ENCODE measurements around the gene KLK13.

KLK13 gene

GRCh38 chr19:51018745-51019543 is 45.9 kb downstream of the KLK13 start:
- peak; percentile 39 for DNase-seq

GRCh38 chr19:51016798-51017683 is 47.9 kb downstream of the KLK13 start:
- peak; percentile 71 for DNase-seq

GRCh38 chr19:51015691-51016267 is 49.1 kb downstream of the KLK13 start:
- no peak for DNase-seq

- no peak for DNase-seq
These were observed 50.6 kb downstream of the KLK13 start for GRCh38 chr19:51014242-51014641.

GRCh38 chr19:51012661-51013190 is 52.2 kb downstream of the KLK13 start:
- DNase-seq = no peak

GRCh38 chr19:51010066-51010795 is 54.7 kb downstream of the KLK13 start:
- DNase-seq = no peak

- DNase-seq = no peak
These were observed 55.6 kb downstream of the KLK13 start for GRCh38 chr19:51009061-51009891.

GRCh38 chr19:51007488-51007887 is 57.4 kb downstream of the KLK13 start:
- no peak for DNase-seq

- no peak for DNase-seq
These were observed 58.5 kb downstream of the KLK13 start for GRCh38 chr19:51006406-51006805.

All from NCI-H69 (cell line).